ENCODE data around the gene MMRN1.

Gene MMRN1

GRCh38 chr4:89997171-89997704, 102.6 kb downstream of the MMRN1 start:
- DNase-seq, result no peak

- no peak for DNase-seq
Measured at GRCh38 chr4:89998469-89999011, 103.9 kb downstream of the MMRN1 start.

GRCh38 chr4:90001023-90001422, 106.4 kb downstream of the MMRN1 start:
- DNase-seq, result no peak

GRCh38 chr4:90002441-90003062, 107.9 kb downstream of the MMRN1 start:
- DNase-seq, result no peak

All from CD4-positive, alpha-beta T cell treated with Interleukin-17A for 4 hours (primary cell).